GM18502 (cell line): ENCODE data around the gene RASGRP2.

Experiments
- ATAC-seq: cut with Tn5 transposase; IDR thresholded peaks from one replicate; pipeline ENCODE4 v1.9.1; 2021; ENCODE audit warnings: mild to moderate bottlenecking; ENCODE audit not compliant: unreplicated experiment, poor library complexity

Gene RASGRP2

DNA sequence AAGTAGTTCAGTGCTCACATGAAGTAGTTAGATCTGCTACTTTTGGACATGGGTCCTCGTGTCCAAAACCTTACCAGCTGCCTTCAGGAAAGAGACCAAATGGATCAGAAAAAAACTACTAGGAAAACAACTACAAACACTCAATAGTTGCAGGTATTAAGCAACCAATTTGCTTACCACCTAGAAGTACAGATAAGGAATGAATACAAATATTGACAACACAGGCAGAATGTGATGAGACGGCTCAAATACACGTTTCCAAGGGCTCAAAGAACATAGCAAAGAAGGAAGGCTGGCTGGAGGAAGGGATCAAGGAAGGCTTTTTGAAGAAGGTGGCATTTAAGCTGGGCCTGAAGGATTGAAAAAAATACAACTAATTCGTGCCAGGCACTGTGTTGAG is 62.8 kb downstream of the RASGRP2 start:
- ATAC-seq: no peak

- no peak for ATAC-seq
Measured at GRCh38 chr11:64679846-64680245, 64.1 kb downstream of the RASGRP2 start.

DNA sequence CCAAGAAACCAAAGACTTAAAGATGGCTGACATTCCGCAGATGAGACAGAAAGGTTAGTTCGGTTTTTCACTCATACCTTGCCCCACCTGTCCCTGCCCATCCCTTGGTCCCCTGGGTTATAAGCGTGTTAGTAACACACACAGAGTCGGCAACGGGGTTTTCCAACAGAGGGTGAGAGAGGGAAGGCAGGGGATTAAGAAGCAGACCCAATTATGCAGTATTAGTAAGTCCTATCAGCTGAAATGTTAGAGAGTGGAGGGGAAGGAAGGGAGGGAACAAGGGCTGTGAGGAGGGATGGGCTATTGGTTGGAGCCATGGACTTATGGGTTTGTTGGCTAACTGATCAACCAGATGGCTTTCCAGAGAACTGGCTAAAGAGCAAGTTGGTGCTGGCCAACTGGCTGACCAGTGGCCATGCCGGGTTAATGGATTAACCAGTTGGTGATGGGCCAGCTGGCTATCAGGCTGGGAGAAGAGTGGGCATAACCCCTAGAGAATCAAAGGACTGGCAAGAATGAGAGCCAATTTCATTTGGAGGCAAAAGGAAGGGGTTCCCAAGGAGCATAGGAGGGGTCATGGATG is 66.4 kb downstream of the RASGRP2 start:
- ATAC-seq: no peak
